Heart left ventricle (tissue), 16 donors: ENCODE measurements around the gene AIMP1. TPM values are rescaled to one million over a fixed set of nuclear protein-coding genes. Genes with fewer than 3 reads are reported as not detected.

Source experiments
- ATAC-seq, 4 donors: fragments of 200-7000 bp; cut with Tn5 transposase; one replicate each; pipeline ENCODE4 v1.9.1; 2020 to 2022; ENCODE audit warnings: moderate library complexity in 4 of 4, mild to moderate bottlenecking in 3 of 4, moderate number of reproducible peaks in 1 of 4
- DNase-seq, 5 donors: peaks; one replicate each; pipeline ENCODE4 v3.0.0-alpha.2; 2020
- H3K27ac ChIP-seq, 12 donors: fragments of 200-600 bp; sonication (generic) in 4 of 12; one replicate each; pipeline versions ENCODE4 v1.5.0 to v1.8.0; 2016 to 2022; ENCODE audit warnings: mild to moderate bottlenecking in 2 of 12
- H3K27me3 ChIP-seq, 9 donors: fragments of 200-600 bp; sonication (generic) in 2 of 9; one replicate each; pipeline versions ENCODE4 v1.5.1 to v1.8.0; 2016 to 2022; ENCODE audit warnings: mild to moderate bottlenecking in 3 of 9
- H3K36me3 ChIP-seq, 9 donors: fragments of 200-600 bp; sonication (generic) in 2 of 9; one replicate each; pipeline versions ENCODE4 v1.5.0 to v1.8.0; 2018 to 2022; ENCODE audit warnings: mild to moderate bottlenecking in 2 of 9
- H3K4me1 ChIP-seq, 12 donors: fragments of 200-600 bp; sonication (generic) in 4 of 12; one replicate each; pipeline versions ENCODE4 v1.5.0 to v1.8.0; 2016 to 2022; ENCODE audit warnings: mild to moderate bottlenecking in 3 of 12
- H3K4me3 ChIP-seq, 12 donors: fragments of 200-600 bp; sonication (generic) in 4 of 12; one replicate each; pipeline versions ENCODE4 v1.5.0 to v1.8.0; 2017 to 2022; ENCODE audit warnings: mild to moderate bottlenecking in 9 of 12, moderate library complexity in 4 of 12
- H3K9me3 ChIP-seq, 12 donors: fragments of 200-600 bp; sonication (generic) in 4 of 12; one replicate each; pipeline versions ENCODE4 v1.5.0 to v1.8.0; 2016 to 2022; ENCODE audit warnings: mild to moderate bottlenecking in 1 of 12
- CTCF ChIP-seq, 12 donors: fragments of 200-600 bp; sonication (generic) in 4 of 12; IDR thresholded peaks; one replicate each; pipeline versions ENCODE4 v1.5.0 to v1.8.0; 2018 to 2022; ENCODE audit warnings: antibody characterized with exemption in 12 of 12, mild to moderate bottlenecking in 5 of 12
- POLR2A ChIP-seq, 2 donors: fragments of 450-650 bp; IDR thresholded peaks; one replicate each; pipeline ENCODE4 v1.6.1; 2017; ENCODE audit warnings: antibody characterized with exemption in 2 of 2, mild to moderate bottlenecking in 2 of 2, moderate library complexity in 2 of 2
- WGBS, 4 donors: extraction: QIAGEN DNeasy Blood & Tissue Kit in 2 of 4; methylation state at CpG; one replicate each; pipeline versions ENCODE4 v1.1.5 to v1.1.7; 2013 to 2018; 5-methylcytosine and 5-hydroxymethylcytosine counted together
- intact Hi-C, 10 donors: fragments of 100-400 bp; cut with DNase I; formaldehyde crosslinking; loops; one replicate each; pipeline versions ENCODE4 v1.11.1 to v1.14.2; 2022
- polyA plus RNA-seq, 2 donors: library from polyadenylated mRNA; stranded (reverse); fragments of 200-250 nt; gene quantifications; one replicate each; pipeline ENCODE4 v1.2.3, GENCODE V29; 2013
- total RNA-seq, 9 donors: library from RNA; depleted of rRNA in 2 of 9; stranded (reverse); fragments of >200 nt in 2 of 9; fragmentation: NEBNext Ultra II Directional in 3 of 9; extraction: Animal tissue kit (Norgen Biotek cat#: 25700) in 3 of 9; gene quantifications; one replicate each; pipeline versions ENCODE4 v1.1.0 to v1.2.4, GENCODE V29; 2016 to 2023
- donor health status: ischemic (EF 13 %, LVEDD 7.1; RV severe dilation, severe dysfunction).
- donor health status: healthy with polysubstance abuse.
- donor health status: DM: no; HTN: yes; CAD: no.
- donor health status: DM: no; HTN: no; CAD: no.
- donor health status: ischemic (EF 25% LVEDD 6.9; RV normal size, moderate dysfunction).
- donor health status: ischemic (EF 25% LVEDD 5.7; RV mildly dilated, moderate dysfunction).
- donor health status: healthy.
- donor health status: DM: yes; HTN: yes; CAD: no.
- donor health status: ischemic (EF 35%, LVEDD 5.7; RV mildly dilated, moderate dysfunction).
- donor health status: nonischemic (EF 11% LVEDD 7.7; RV severe dilation, severe dysfunction).
- donor health status: DM: yes; HTN: yes; CAD: no.
- donor health status: PGD.
- donor health status: ischemic (EF 29% LVEDD 5.4; RV normal size, mild dysfunction).
- donor health status: nonischemic (EF 23%, LVEDD 6.1; RV moderate dilation, normal function).

The AIMP1 gene
- total and polyA plus RNA-seq, 11 donors = 15.6 to 37.7 (median 29.4) TPM

- peaks cover 0 to 6% (median 0%) of the 10 kb centered on the region in 12 donors for H3K4me1 ChIP-seq
- H3K9me3 ChIP-seq = no peaks in the 10 kb centered on the region
- ATAC-seq = no peak
- no peak for DNase-seq
- H3K27ac ChIP-seq = no peak overlapping the region
- 80 to 85% (median 83%) methylated on average over 3 of the region's 3 CpGs for WGBS, 4 donors
- intact Hi-C loops = loop anchor here in 4 of 10 donors (5.0 to 10.0 kb wide), 2 partner anchors 129 to 812 kb away; no protein-coding TSS in a partner anchor
- peaks cover 0 to 7% (median 0%) of the 10 kb centered on the region in 9 donors for H3K27me3 ChIP-seq
- no peak overlapping the region for H3K4me3 ChIP-seq
- TF ChIP-seq CTCF (IDR thresholded peaks at IDR 0.05) = no peak
- no peak for TF ChIP-seq POLR2A (IDR thresholded peaks at IDR 0.05)
- H3K36me3 ChIP-seq = no peaks in the 10 kb centered on the region
Observed at GRCh38 chr4:106373026-106373425, 56.7 kb downstream of the AIMP1 start.

GRCh38 chr4:106380179-106380578 lies 63.8 kb downstream of the AIMP1 start:
- DNase-seq (no peak), ATAC-seq (no peak)
- Histone ChIP-seq H3K27me3 (peaks cover 0 to 3% (median 0%) of the 10 kb centered on the region in 9 donors), H3K4me1 (no peaks in the 10 kb centered on the region), H3K27ac (no peak overlapping the region), H3K9me3 (no peaks in the 10 kb centered on the region), H3K36me3 (no peaks in the 10 kb centered on the region), H3K4me3 (no peak overlapping the region)
- TF ChIP-seq POLR2A (IDR thresholded peaks at IDR 0.05) (no peak), CTCF (IDR thresholded peaks at IDR 0.05) (no peak)
- intact Hi-C loops = no loop called here

GRCh38 chr4:106384878-106385277 lies 68.5 kb downstream of the AIMP1 start:
- H3K9me3 ChIP-seq = no peaks in the 10 kb centered on the region
- ATAC-seq = no peak
- H3K36me3 ChIP-seq = no peaks in the 10 kb centered on the region
- TF ChIP-seq POLR2A (IDR thresholded peaks at IDR 0.05) (no peak), CTCF (IDR thresholded peaks at IDR 0.05) (no peak)
- intact Hi-C loops = no loop called here
- no peaks in the 10 kb centered on the region for H3K4me1 ChIP-seq
- WGBS, 4 donors = 94 to 98% (median 96%) methylated on average over 2 to 3 of the region's 3 CpGs
- no peak overlapping the region for H3K4me3 ChIP-seq
- H3K27ac ChIP-seq = no peak overlapping the region
- H3K27me3 ChIP-seq = no peaks in the 10 kb centered on the region
- DNase-seq = no peak

- no peak overlapping the region for H3K27ac ChIP-seq
- DNase-seq = peak in 1 of 5 donors; percentile 44
- ATAC-seq = no peak
- 70 to 84% (median 78%) methylated on average over 5 to 6 of the region's 6 CpGs for WGBS, 4 donors
- H3K27me3 ChIP-seq = no peaks in the 10 kb centered on the region
- H3K9me3 ChIP-seq = no peaks in the 10 kb centered on the region
- H3K36me3 ChIP-seq = no peaks in the 10 kb centered on the region
- intact Hi-C loops = no loop called here
- TF ChIP-seq POLR2A (IDR thresholded peaks at IDR 0.05) (no peak), CTCF (IDR thresholded peaks at IDR 0.05) (no peak)
- H3K4me1 ChIP-seq = no peaks in the 10 kb centered on the region
- no peak overlapping the region for H3K4me3 ChIP-seq
Observed at GRCh38 chr4:106385853-106386393, 69.6 kb downstream of the AIMP1 start.
